GM21528 (cell line): ENCODE data around the gene C3.
A peak's percentile ranks its signal among the peaks of the same experiment; 100 is the strongest.

ENCODE experiments used
- ATAC-seq: cut with Tn5 transposase; IDR thresholded peaks from one replicate; pipeline ENCODE4 v1.9.1; 2021; ENCODE audit warnings: mild to moderate bottlenecking, moderate library complexity; ENCODE audit not compliant: unreplicated experiment, low FRiP score

C3 gene

GRCh38 chr19:6731822-6732221 is 11.4 kb upstream of the C3 start:
- ATAC-seq: no peak

GRCh38 chr19:6730941-6731670 is 10.7 kb upstream of the C3 start:
- no peak for ATAC-seq

GRCh38 chr19:6730153-6730804 is 9.8 kb upstream of the C3 start:
- no peak for ATAC-seq

GRCh38 chr19:6729573-6730152 is 9.2 kb upstream of the C3 start:
- ATAC-seq: no peak

- no peak for ATAC-seq
Observed at GRCh38 chr19:6728346-6728745, 7.9 kb upstream of the C3 start.

- no peak for ATAC-seq
Observed at GRCh38 chr19:6725513-6726231, 5.2 kb upstream of the C3 start.

- no peak for ATAC-seq
Observed at GRCh38 chr19:6724631-6725492, 4.4 kb upstream of the C3 start.

- ATAC-seq: no peak
Observed at GRCh38 chr19:6723738-6724137, 3.3 kb upstream of the C3 start.

- no peak for ATAC-seq
Observed at GRCh38 chr19:6723108-6723618, 2.7 kb upstream of the C3 start.

GRCh38 chr19:6721773-6722172 is 1.3 kb upstream of the C3 start:
- ATAC-seq: peak; percentile 47

- ATAC-seq: no peak
Observed at GRCh38 chr19:6721138-6721474, 656 bp upstream of the C3 start.

- no peak for ATAC-seq
Observed at GRCh38 chr19:6719992-6720368, 470 bp downstream of the C3 start.

GRCh38 chr19:6719540-6719861 is 949 bp downstream of the C3 start:
- no peak for ATAC-seq

- ATAC-seq: no peak
Observed at GRCh38 chr19:6718741-6719539, 1.5 kb downstream of the C3 start.

- ATAC-seq: no peak
Observed at GRCh38 chr19:6718111-6718740, 2.2 kb downstream of the C3 start.

GRCh38 chr19:6717441-6717971 is 2.9 kb downstream of the C3 start:
- ATAC-seq: no peak

GRCh38 chr19:6717036-6717435 is 3.4 kb downstream of the C3 start:
- no peak for ATAC-seq

- no peak for ATAC-seq
Observed at GRCh38 chr19:6716610-6716970, 3.9 kb downstream of the C3 start.
